ENCODE measurements around the gene CAMK1D. TPM values are rescaled to one million over a fixed set of nuclear protein-coding genes. Genes with fewer than 3 reads are reported as not detected.

Gene CAMK1D
- total and polyA plus RNA-seq, 2 of the 4 experiments (the other 2 are of a cell fraction) = 5.0 to 5.3 TPM

DNA sequence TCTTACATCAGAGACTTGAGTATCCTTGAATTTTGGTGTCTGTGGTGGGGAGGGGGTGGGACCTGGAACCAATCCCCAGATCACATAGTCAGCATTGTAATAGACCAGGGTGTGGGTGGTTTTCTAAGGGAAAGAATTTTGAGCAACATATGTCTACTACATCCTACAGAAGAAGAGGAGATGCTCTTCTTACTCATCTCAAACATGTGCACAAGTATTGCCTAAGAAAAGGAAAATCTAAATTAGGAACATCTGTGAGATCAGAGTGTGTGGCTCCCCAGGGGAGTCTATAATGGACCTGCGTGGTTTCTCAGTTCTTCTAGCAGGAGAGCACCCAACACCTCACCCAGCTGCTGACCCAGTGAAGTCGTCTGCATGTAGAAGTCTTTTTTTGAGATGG, 503.3 kb downstream of the CAMK1D start:
- H3K4ac ChIP-seq (ENCODE audit: low read depth, low read length) = no peak overlapping the region
- no peak overlapping the region for H2AK9ac ChIP-seq (replicated peaks; ENCODE audit: low read depth, low read length, poor library complexity)
- H3K27me3 ChIP-seq (ENCODE audit: control insufficient read depth, insufficient read depth, low read length) = peaks cover 25% of the 10 kb centered on the region
- no peak overlapping the region for H3K9ac ChIP-seq (ENCODE audit: low read depth, low read length)
- no peak overlapping the region for H4K91ac ChIP-seq (ENCODE audit: insufficient read depth, low read depth, low read length)
- H3K4me1 ChIP-seq (ENCODE audit: control insufficient read depth, insufficient read depth, low read length) = no peaks in the 10 kb centered on the region; the same call in 1 of the 2 replicates
- no peak overlapping the region for H3K56ac ChIP-seq (ENCODE audit: extremely low read depth, insufficient read depth, low read length)
- no peak overlapping the region for H3K14ac ChIP-seq (replicated peaks; ENCODE audit: low read depth, low read length)
- ChIA-PET POLR2A (ENCODE audit: unreplicated experiment) (no interaction called here), CTCF (no interaction called here)
- H2BK5ac ChIP-seq (ENCODE audit: low read depth, low read length, poor library complexity, severe bottlenecking) = no peak overlapping the region
- no peak overlapping the region for H2BK20ac ChIP-seq (ENCODE audit: low read depth, low read length)
- H3K79me1 ChIP-seq (ENCODE audit: low read depth in 1 of 2, low read length in 2 of 2) = no peaks in the 10 kb centered on the region
- H3K18ac ChIP-seq (ENCODE audit: low read depth, low read length) = no peak overlapping the region
- H3K9me1 ChIP-seq (ENCODE audit: insufficient read depth, low read length) = no peaks in the 10 kb centered on the region
- H4K5ac ChIP-seq (ENCODE audit: low read depth, low read length) = no peak overlapping the region
- in situ Hi-C loops (cut with MboI; ENCODE audit: low sequenced_read_pairs) = no loop called here
- H4K8ac ChIP-seq (ENCODE audit: low read depth in 2 of 2, low read length in 2 of 2) = no peak overlapping the region
- H3K36me3 ChIP-seq (ENCODE audit: control insufficient read depth, insufficient read depth, low read length) = no peaks in the 10 kb centered on the region
- no TSS peak for BruUV-seq (replicated peaks)
- DNase-seq (no peak), ATAC-seq (ENCODE audit: low read depth) (no peak)
- H3K4me3 ChIP-seq (ENCODE audit: insufficient read depth, low read depth, low read length) = no peak overlapping the region
- H4K20me1 ChIP-seq (ENCODE audit: insufficient read depth, low read length) = no peaks in the 10 kb centered on the region
- no peak overlapping the region for H3K23ac ChIP-seq (ENCODE audit: low read depth, low read length)
- no peak overlapping the region for H2BK120ac ChIP-seq (ENCODE audit: low read depth, low read length)
- no peak overlapping the region for H2BK15ac ChIP-seq (ENCODE audit: low read depth, low read length)
- no peak overlapping the region for H3K27ac ChIP-seq (ENCODE audit: insufficient read depth, low read length)
- dilution Hi-C loops (cut with HindIII; ENCODE audit: low sequenced_read_pairs, unreplicated experiment) = no loop called here
- H2AFZ ChIP-seq (replicated peaks; ENCODE audit: low read length, poor library complexity) = no peak overlapping the region
- no peak overlapping the region for H2AK5ac ChIP-seq (ENCODE audit: low read depth, low read length)
- no peak overlapping the region for H3K4me2 ChIP-seq (ENCODE audit: low read depth, low read length)
- no peaks in the 10 kb centered on the region; the same call in 1 of the 2 replicates for H3K9me3 ChIP-seq (ENCODE audit: control insufficient read depth, insufficient read depth, low read length)
- intact Hi-C loops (cut with micrococcal nuclease) = no loop called here
- no CpG with 5 or more reads among the region's 2 CpGs for WGBS, 2 experiments (ENCODE audit: extremely low coverage in 2 of 2, insufficient read length in 1 of 2)
- TF ChIP-seq CHD1 (IDR thresholded peaks at IDR 0.05; ENCODE audit: low read depth, low read length) (no peak), MAZ (IDR thresholded peaks at IDR 0.05; ENCODE audit: borderline replicate concordance, low read depth, low read length) (no peak), POLR2A (IDR thresholded peaks at IDR 0.05; ENCODE audit: low read depth, low read length) (no peak), BHLHE40 (IDR thresholded peaks at IDR 0.05; ENCODE audit: low read depth, low read length) (no peak), MAFK (IDR thresholded peaks at IDR 0.05; ENCODE audit: low read depth, low read length) (no peak), FOS (IDR thresholded peaks at IDR 0.05; ENCODE audit: low read depth, low read length) (no peak), MXI1 (IDR thresholded peaks at IDR 0.05; ENCODE audit: borderline replicate concordance, low read depth, low read length) (no peak), CEBPB (IDR thresholded peaks at IDR 0.05; ENCODE audit: low read depth, low read length) (no peak), USF2 (IDR thresholded peaks at IDR 0.05; ENCODE audit: low read depth, low read length) (no peak), SMC3 (IDR thresholded peaks at IDR 0.05; ENCODE audit: low read depth, low read length) (no peak), NFE2L2 (IDR thresholded peaks at IDR 0.05; ENCODE audit: low read depth, low read length) (no peak), RFX5 (IDR thresholded peaks at IDR 0.05; ENCODE audit: low read depth, low read length) (no peak)
- TF ChIP-seq, protein P1, sequence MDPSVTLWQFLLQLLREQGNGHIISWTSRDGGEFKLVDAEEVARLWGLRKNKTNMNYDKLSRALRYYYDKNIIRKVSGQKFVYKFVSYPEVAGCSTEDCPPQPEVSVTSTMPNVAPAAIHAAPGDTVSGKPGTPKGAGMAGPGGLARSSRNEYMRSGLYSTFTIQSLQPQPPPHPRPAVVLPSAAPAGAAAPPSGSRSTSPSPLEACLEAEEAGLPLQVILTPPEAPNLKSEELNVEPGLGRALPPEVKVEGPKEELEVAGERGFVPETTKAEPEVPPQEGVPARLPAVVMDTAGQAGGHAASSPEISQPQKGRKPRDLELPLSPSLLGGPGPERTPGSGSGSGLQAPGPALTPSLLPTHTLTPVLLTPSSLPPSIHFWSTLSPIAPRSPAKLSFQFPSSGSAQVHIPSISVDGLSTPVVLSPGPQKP (IDR thresholded peaks at IDR 0.05; ENCODE audit: borderline replicate concordance, low read depth, low read length) = no peak
- TF ChIP-seq, protein P2, sequence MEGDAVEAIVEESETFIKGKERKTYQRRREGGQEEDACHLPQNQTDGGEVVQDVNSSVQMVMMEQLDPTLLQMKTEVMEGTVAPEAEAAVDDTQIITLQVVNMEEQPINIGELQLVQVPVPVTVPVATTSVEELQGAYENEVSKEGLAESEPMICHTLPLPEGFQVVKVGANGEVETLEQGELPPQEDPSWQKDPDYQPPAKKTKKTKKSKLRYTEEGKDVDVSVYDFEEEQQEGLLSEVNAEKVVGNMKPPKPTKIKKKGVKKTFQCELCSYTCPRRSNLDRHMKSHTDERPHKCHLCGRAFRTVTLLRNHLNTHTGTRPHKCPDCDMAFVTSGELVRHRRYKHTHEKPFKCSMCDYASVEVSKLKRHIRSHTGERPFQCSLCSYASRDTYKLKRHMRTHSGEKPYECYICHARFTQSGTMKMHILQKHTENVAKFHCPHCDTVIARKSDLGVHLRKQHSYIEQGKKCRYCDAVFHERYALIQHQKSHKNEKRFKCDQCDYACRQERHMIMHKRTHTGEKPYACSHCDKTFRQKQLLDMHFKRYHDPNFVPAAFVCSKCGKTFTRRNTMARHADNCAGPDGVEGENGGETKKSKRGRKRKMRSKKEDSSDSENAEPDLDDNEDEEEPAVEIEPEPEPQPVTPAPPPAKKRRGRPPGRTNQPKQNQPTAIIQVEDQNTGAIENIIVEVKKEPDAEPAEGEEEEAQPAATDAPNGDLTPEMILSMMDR (conservative IDR thresholded peaks at IDR 0.05; ENCODE audit: low read depth, low read length) = no peak

Data from IMR-90 (cell line).